MM.1S (cell line): Measurements from ENCODE around the gene TPCN2.

ENCODE experiments used
- DNase-seq: peaks from one replicate; pipeline ENCODE4 v3.0.0-alpha.2; 2015
- H2AFZ ChIP-seq: fragments of 300-600 bp; sonication (generic); 2 replicates; pipeline ENCODE4 v1.6.0; 2016; ENCODE audit warnings: antibody characterized with exemption, low read length
- H3F3A ChIP-seq: fragments of 300-600 bp; sonication (generic); 2 replicates; pipeline ENCODE4 v1.6.1; 2016; ENCODE audit warnings: mild to moderate bottlenecking, antibody characterized with exemption, low read length, moderate library complexity, mixed read lengths; ENCODE audit not compliant: insufficient read depth
- H3K27ac ChIP-seq: fragments of 300-600 bp; sonication (generic); 2 replicates; pipeline ENCODE4 v1.5.1; 2016; ENCODE audit warnings: mild to moderate bottlenecking, low read length
- H3K27me3 ChIP-seq: fragments of 300-600 bp; sonication (generic); replicated peaks from 2 replicates; pipeline ENCODE4 v1.6.0; 2016; ENCODE audit warnings: low read length; ENCODE audit not compliant: insufficient read depth
- H3K36me3 ChIP-seq: fragments of 300-600 bp; sonication (generic); replicated peaks from 2 replicates; pipeline ENCODE4 v1.6.1; 2016; ENCODE audit warnings: mild to moderate bottlenecking, low read length, mixed read lengths; ENCODE audit not compliant: insufficient read depth
- H3K4me1 ChIP-seq: fragments of 300-600 bp; sonication (generic); 2 replicates; pipeline ENCODE4 v1.6.1; 2016; ENCODE audit warnings: low read length, mixed read lengths
- H3K4me2 ChIP-seq: fragments of 300-600 bp; sonication (generic); 2 replicates; pipeline ENCODE4 v1.6.0; 2016; ENCODE audit warnings: low read depth, low read length
- H3K4me3 ChIP-seq: fragments of 300-600 bp; sonication (generic); 2 replicates; pipeline ENCODE4 v1.5.1; 2016; ENCODE audit warnings: low read length, mixed read lengths
- H3K79me2 ChIP-seq: fragments of 300-600 bp; sonication (generic); 2 replicates; pipeline ENCODE4 v1.6.1; 2016; ENCODE audit warnings: mixed run types, low read length, mixed read lengths
- H3K9ac ChIP-seq: fragments of 300-600 bp; sonication (generic); 2 replicates; pipeline ENCODE4 v1.6.1; 2016; ENCODE audit warnings: low read length, mixed read lengths
- H3K9me2 ChIP-seq: fragments of 300-600 bp; sonication (generic); replicated peaks from 2 replicates; pipeline ENCODE4 v1.6.1; 2016; ENCODE audit warnings: mild to moderate bottlenecking, low read length, mixed read lengths; ENCODE audit not compliant: insufficient read depth
- H3K9me3 ChIP-seq: fragments of 300-600 bp; sonication (generic); replicated peaks from 2 replicates; pipeline ENCODE4 v1.6.1; 2016; ENCODE audit warnings: mild to moderate bottlenecking, low read length, mixed read lengths; ENCODE audit not compliant: insufficient read depth
- H4K20me1 ChIP-seq: fragments of 300-600 bp; sonication (generic); 2 replicates; pipeline ENCODE4 v1.6.1; 2016; ENCODE audit warnings: mild to moderate bottlenecking, low read length, moderate library complexity, mixed read lengths; ENCODE audit not compliant: insufficient read depth
- EZH2 ChIP-seq: fragments of 300-600 bp; sonication (generic); optimal IDR thresholded peaks from 2 replicates; pipeline ENCODE3; 2017; ENCODE audit warnings: low read depth, mild to moderate bottlenecking, antibody characterized with exemption, low read length, mixed read lengths
- EZH2phosphoT487 ChIP-seq: fragments of 300-600 bp; sonication (generic); IDR thresholded peaks from 2 replicates; pipeline ENCODE4 v1.6.1; 2018; ENCODE audit warnings: antibody characterized with exemption, low read length
- TF ChIP-seq, protein P1 (sequence below): fragments of 300-600 bp; sonication (generic); IDR thresholded peaks from 2 replicates; pipeline ENCODE4 v1.5.1; 2016; ENCODE audit warnings: antibody characterized with exemption, low read length, mixed read lengths

TPCN2 gene

DNA sequence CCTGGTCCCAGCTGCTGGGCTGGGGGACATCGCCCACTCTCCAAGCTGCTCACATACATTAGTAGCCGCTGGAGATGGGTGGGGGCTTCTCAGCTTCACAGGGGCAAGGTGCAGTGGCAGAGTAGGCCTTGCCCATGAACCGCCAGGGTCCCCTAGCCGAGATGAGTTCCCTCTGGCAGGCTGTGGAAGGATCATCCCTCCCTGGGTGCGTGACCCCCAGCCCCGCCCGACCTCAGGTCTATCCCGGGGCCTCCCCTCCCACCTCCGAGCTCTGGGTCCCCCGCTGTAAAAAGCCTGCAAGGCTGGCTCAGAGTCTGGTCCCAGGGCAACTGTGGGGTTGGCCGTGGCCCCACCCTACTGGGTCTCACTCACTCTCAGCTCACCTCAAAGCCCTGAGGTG is 15.3 kb upstream of the TPCN2 start:
- no peaks in the 10 kb centered on the region for H3K36me3 ChIP-seq
- no peak overlapping the region for H3K4me3 ChIP-seq
- H3K27me3 ChIP-seq, result peaks cover 43% of the 10 kb centered on the region
- no peak for DNase-seq
- H3K9ac ChIP-seq, result no peak overlapping the region
- no peaks in the 10 kb centered on the region for H3F3A ChIP-seq
- no peak overlapping the region for H2AFZ ChIP-seq
- no peaks in the 10 kb centered on the region for H3K4me1 ChIP-seq
- no peaks in the 10 kb centered on the region for H4K20me1 ChIP-seq
- no peaks in the 10 kb centered on the region for H3K79me2 ChIP-seq
- H3K9me3 ChIP-seq, result no peaks in the 10 kb centered on the region
- no peaks in the 10 kb centered on the region for H3K9me2 ChIP-seq
- H3K27ac ChIP-seq, result no peak overlapping the region
- TF ChIP-seq, protein P1, sequence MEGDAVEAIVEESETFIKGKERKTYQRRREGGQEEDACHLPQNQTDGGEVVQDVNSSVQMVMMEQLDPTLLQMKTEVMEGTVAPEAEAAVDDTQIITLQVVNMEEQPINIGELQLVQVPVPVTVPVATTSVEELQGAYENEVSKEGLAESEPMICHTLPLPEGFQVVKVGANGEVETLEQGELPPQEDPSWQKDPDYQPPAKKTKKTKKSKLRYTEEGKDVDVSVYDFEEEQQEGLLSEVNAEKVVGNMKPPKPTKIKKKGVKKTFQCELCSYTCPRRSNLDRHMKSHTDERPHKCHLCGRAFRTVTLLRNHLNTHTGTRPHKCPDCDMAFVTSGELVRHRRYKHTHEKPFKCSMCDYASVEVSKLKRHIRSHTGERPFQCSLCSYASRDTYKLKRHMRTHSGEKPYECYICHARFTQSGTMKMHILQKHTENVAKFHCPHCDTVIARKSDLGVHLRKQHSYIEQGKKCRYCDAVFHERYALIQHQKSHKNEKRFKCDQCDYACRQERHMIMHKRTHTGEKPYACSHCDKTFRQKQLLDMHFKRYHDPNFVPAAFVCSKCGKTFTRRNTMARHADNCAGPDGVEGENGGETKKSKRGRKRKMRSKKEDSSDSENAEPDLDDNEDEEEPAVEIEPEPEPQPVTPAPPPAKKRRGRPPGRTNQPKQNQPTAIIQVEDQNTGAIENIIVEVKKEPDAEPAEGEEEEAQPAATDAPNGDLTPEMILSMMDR, result no peak
- no peak for TF ChIP-seq EZH2
- TF ChIP-seq EZH2phosphoT487, result no peak
- no peak overlapping the region for H3K4me2 ChIP-seq

GRCh38 chr11:69034123-69034867 is 14.4 kb upstream of the TPCN2 start:
- H3K4me3 ChIP-seq, result no peak overlapping the region
- H3K9me2 ChIP-seq, result no peaks in the 10 kb centered on the region
- H3K27ac ChIP-seq, result no peak overlapping the region
- H3K27me3 ChIP-seq, result peaks cover 43% of the 10 kb centered on the region
- no peak overlapping the region for H2AFZ ChIP-seq
- H3K36me3 ChIP-seq, result no peaks in the 10 kb centered on the region
- no peak overlapping the region for H3K9ac ChIP-seq
- no peaks in the 10 kb centered on the region for H4K20me1 ChIP-seq
- H3F3A ChIP-seq, result no peaks in the 10 kb centered on the region
- H3K4me2 ChIP-seq, result no peak overlapping the region
- TF ChIP-seq, protein P1, result no peak
- TF ChIP-seq EZH2phosphoT487, result no peak
- TF ChIP-seq EZH2, result no peak
- DNase-seq, result no peak
- H3K9me3 ChIP-seq, result no peaks in the 10 kb centered on the region
- no peaks in the 10 kb centered on the region for H3K79me2 ChIP-seq
- no peaks in the 10 kb centered on the region for H3K4me1 ChIP-seq

- Histone ChIP-seq H3K9me2 (no peaks in the 10 kb centered on the region), H3K79me2 (no peaks in the 10 kb centered on the region), H3K9me3 (no peaks in the 10 kb centered on the region), H3K27me3 (peaks cover 40% of the 10 kb centered on the region), H3K36me3 (no peaks in the 10 kb centered on the region), H2AFZ (no peak overlapping the region), H3F3A (no peaks in the 10 kb centered on the region), H3K27ac (no peak overlapping the region), H4K20me1 (no peaks in the 10 kb centered on the region), H3K4me3 (no peak overlapping the region), H3K9ac (no peak overlapping the region), H3K4me2 (no peak overlapping the region), H3K4me1 (no peaks in the 10 kb centered on the region)
- TF ChIP-seq EZH2phosphoT487 (no peak), EZH2 (no peak)
- TF ChIP-seq, protein P1, result no peak
- no peak for DNase-seq
Measured at GRCh38 chr11:69035150-69035945, 13.4 kb upstream of the TPCN2 start.
